Measurements from ENCODE around the gene PIP4K2C.

GRCh38 chr12:57554453-57554852 lies 36.5 kb upstream of the PIP4K2C start:
- no peak for TF ChIP-seq CTCF (IDR thresholded peaks at IDR 0.05; ENCODE audit: borderline replicate concordance, extremely low read depth, low read length, poor library complexity, severe bottlenecking)
- no peak for TF ChIP-seq EZH2 (IDR thresholded peaks at IDR 0.05; ENCODE audit: borderline replicate concordance, low read depth, low read length, severe bottlenecking)
